HG02870 (cell line): ENCODE results near the gene VGLL4.
"Not testable (repeated sequence)": the region's sequence is repeated elsewhere in the genome, so short reads cannot be mapped to it uniquely, and the experiment has no call there.

Experiments used
- ATAC-seq: cut with Tn5 transposase; IDR thresholded peaks from one replicate; pipeline ENCODE4 v1.9.1; 2021; ENCODE audit warnings: mild to moderate bottlenecking, moderate library complexity; ENCODE audit not compliant: unreplicated experiment

VGLL4 gene

GRCh38 chr3:11588755-11589154, 55.0 kb downstream of the VGLL4 start:
- no peak for ATAC-seq

DNA sequence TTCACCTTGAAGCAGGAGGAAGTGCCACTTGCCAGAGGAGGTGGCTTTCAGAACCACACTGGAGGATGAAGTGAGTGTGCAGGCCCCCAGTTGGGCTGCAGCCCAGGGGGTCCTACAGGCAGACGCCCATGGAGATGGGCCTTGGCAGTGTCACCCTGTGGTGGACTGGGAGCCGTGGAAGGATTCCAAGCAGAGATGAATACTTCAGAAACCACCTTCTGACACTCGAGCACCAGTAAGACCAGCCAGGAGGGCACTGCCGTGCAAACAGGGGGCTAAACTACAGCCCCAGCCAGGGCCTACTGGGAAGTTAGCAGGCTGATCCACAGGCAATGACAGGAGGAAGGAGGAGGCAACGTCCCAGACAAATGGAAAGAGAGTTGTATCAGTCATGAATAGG, 55.4 kb downstream of the VGLL4 start:
- ATAC-seq = no peak

GRCh38 chr3:11587766-11588165, 55.9 kb downstream of the VGLL4 start:
- ATAC-seq = no peak

DNA sequence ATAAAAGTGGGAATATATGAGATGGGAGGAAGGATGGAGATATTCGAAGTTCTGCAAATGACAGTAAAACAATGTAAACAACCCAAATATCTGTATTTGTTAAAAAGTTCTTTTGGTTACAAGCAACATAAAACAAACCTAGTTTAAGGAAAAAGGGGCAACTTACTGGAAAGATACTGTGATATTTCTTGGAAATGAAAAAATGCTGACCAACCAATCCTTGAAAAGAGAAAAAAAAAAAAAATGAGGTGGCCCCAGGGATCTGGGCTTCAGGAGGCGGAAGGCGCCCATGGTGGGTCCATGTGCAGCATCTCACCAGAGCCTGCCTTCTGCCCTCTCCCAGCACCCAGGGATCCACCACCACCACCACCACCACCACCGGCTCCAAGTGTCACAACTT, 59.1 kb downstream of the VGLL4 start:
- ATAC-seq = no peak

DNA sequence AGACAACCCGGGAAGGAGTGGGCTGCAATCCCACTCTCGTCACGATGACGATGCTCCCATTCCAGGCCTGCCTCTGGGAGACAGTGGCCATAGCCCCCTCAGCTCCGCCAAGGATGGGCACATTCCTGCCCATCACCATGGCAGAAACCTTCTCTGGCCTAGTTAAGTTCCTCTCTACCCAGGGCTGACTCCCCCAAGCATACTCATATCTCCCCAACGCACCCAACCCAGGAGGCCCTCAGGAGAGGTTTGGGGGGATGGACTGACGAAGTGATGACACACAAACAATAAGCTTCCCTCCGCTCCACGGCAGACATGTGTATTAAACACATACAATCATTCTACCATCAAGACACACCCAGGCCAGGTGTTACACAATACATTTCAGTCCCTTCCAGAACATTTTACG, 60.1 kb downstream of the VGLL4 start:
- no peak for ATAC-seq

GRCh38 chr3:11583235-11583634, 60.5 kb downstream of the VGLL4 start:
- ATAC-seq = no peak

- no peak for ATAC-seq
Observed at GRCh38 chr3:11582191-11582968, 61.3 kb downstream of the VGLL4 start.

GRCh38 chr3:11581237-11582190, 62.2 kb downstream of the VGLL4 start:
- no peak for ATAC-seq

- ATAC-seq = no peak
Observed at GRCh38 chr3:11580645-11581044, 63.1 kb downstream of the VGLL4 start.

DNA sequence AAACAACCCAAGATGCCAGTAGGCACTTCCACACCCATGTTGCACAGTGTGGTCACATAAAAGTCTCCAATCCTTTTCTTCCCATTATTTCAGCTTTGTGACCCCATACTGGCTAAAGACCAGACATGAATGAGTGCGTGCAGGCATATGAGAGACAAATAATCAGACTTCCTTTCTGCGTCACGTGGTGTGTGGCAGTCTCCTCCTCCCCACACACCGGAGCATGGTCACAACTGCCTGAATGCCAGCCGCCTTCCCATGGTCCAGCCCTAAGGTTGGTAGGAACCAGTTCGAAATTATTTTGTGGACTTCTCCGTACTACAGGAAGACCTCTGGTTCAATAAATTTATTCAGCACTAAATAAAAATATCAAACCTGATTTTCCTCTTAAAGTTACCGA, 65.5 kb downstream of the VGLL4 start:
- ATAC-seq = no peak

- no peak for ATAC-seq
Observed at GRCh38 chr3:11576453-11576852, 67.3 kb downstream of the VGLL4 start.

GRCh38 chr3:11575677-11576076, 68.0 kb downstream of the VGLL4 start:
- ATAC-seq = no peak

GRCh38 chr3:11574981-11575669, 68.6 kb downstream of the VGLL4 start:
- ATAC-seq = no peak

DNA sequence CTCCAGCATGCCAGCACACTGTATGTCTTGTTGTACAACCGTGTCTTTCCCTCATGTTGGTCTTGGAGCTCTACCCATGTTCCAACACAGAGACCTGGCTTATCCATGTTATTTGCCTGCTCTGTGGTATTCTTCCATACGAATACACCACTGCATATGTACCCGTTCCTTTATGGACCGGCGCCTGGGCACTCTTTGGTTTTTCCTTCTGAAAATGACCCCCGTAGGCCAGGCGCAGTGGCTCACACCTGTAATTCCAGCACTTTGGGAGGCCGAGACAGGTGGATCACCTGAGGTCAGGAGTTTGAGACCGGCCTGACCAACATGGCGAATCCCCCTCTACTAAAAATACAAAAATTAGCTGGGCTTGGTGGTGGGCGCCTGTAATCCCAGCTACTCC, 71.1 kb downstream of the VGLL4 start:
- ATAC-seq = not testable (repeated sequence)

DNA sequence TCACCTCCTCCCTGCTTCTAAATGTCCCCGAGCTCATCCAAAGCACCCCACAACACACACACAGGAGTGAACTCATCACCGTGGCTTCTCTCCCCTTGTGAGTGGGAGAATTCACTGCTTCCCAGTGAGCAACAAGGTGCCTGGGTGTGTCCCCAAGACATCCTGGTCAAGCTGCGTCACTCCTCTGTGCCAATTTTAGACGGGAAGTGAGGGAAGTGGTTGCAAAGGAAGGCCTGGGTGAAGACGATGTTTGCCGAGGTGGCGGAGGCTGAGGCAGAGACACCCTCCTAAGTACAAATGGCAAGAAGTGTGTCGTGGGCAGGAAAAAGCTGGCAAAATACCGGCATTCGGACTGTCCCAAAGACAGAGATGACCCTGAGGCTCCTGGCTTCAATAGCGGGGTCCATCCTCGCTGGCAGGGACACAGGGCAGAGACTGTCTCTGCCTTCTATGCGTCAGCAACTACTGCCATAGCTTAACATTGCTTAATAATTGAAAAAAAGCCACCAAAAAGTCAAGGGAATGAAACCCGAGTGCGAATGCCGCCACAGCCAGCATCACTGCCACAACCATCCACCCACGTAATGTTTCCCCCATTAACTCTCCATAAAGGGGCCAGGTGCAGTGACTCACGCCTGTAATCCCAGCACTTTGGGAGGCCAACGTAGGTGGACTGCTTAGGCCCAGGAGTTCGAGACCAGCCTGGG, 72.8 kb downstream of the VGLL4 start:
- no peak for ATAC-seq

DNA sequence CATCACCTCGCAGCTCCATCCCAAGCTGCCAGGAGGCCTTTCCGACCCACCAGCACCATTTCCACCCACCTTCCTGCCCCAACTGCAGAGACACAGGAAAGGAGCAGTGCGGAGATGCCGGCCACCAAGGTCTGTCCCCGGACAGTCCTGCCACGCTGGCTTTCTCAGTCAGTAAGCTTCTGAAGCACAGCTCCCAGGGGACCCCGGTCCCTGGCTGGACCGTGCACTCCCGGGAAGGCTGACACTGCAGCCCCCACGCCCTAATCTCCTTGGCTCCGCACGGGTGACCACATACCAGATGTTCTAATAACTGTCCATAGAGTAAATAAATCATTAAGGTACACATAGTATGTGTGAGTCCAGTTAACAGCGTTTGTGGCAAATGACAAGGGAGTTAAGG, 73.5 kb downstream of the VGLL4 start:
- ATAC-seq = no peak

- ATAC-seq = no peak
Observed at GRCh38 chr3:11569156-11569741, 74.5 kb downstream of the VGLL4 start.

DNA sequence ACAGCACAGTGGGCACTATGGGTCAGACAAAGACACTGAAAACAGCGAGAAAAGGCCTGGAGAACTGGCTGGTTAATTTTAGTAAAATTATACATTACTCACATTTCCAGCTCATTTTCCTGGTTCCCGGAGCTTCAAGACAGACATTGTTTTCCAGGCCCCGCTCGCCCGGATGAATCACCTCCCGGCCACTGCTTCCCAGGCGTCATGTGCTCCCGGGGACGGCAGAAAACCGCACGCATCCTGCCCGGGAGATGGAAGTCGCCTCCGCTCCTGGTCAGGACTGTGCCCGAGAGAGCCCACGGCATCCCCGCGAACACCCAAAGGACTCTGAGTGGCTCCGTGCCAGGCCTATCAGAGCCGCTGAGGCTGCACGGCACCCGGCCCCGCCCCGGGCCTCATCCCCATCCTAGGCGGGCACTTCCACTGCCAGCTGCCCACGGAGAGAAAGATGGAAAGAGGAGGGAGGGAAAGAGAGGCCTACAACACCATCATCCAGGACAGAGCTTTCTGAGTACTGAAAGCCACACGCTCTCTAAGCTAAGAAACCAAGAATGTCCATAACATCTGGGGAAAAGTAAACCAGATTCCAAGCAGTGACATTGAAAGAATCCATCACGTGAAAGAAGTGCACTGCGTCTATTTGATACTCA, 75.1 kb downstream of the VGLL4 start:
- no peak for ATAC-seq

DNA sequence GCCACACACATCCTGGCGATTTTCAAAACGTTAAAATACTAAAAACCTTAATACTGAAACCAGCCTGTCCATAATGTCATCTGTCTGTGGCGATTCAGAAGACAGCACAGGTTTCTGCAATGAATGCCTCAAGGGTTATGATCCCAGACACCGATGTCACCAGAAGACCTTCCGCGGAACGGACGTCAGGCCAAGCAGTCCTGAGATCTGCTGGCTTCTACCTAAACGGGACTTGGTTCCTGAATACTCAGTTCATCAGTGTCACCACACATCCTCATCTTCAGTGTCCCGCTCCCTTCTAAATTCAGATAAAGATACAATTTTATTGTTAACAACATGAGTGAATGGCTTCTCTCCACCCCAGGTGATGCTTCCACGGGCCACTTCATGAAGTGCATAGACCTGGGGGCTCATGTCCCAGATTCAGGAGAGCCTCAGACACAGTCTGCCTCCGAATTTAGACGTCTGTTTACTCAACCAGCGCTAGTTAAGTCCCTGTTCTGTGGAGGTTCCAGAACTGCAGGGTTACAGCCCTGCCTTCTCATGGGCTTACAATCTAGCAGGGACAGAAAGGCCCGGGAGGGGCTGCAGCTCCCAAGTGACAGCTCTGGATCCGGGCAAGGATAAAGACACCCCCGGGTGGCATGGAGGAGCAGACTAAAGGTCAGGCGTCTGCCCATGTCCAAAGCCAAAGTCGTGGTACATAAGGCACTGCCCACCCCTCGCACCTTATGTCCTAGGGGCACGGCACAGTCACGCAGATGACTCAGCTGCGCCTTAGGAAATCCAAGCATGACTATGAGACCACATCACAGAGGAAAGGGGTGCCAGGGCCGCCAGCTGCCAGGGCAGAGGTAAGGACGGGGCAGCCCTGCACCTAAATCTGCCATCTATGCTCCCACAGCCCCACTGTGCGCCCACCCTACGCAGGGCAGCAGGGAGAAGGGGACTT, 75.9 kb downstream of the VGLL4 start:
- no peak for ATAC-seq
